Endodermal cell (in vitro differentiated cells): ENCODE results near the gene ENDOG. TPM values are rescaled to one million over a fixed set of nuclear protein-coding genes. Genes with fewer than 3 reads are reported as not detected.

Experiments used
- DNase-seq: peaks from one replicate; pipeline ENCODE4 v3.0.0-alpha.2; 2017
- H3K27ac ChIP-seq: 2 replicates; pipeline ENCODE4 v1.5.1; 2013; ENCODE audit warnings: mild to moderate bottlenecking, low read depth, low read length, moderate library complexity
- H3K27me3 ChIP-seq: 2 replicates; pipeline ENCODE4 v1.6.1; 2013; ENCODE audit warnings: mild to moderate bottlenecking, low read length, moderate library complexity; ENCODE audit not compliant: insufficient read depth, control insufficient read depth, poor library complexity, severe bottlenecking
- H3K36me3 ChIP-seq: 2 replicates; pipeline ENCODE4 v1.7.0; 2013; ENCODE audit warnings: mild to moderate bottlenecking, low read length, moderate library complexity; ENCODE audit not compliant: control insufficient read depth, insufficient read depth
- H3K4me1 ChIP-seq: one replicate; pipeline ENCODE4 v1.7.0; 2013; ENCODE audit warnings: low read length; ENCODE audit not compliant: control insufficient read depth, insufficient read depth
- H3K4me3 ChIP-seq: 2 replicates; pipeline ENCODE4 v1.5.1; 2013; ENCODE audit warnings: mild to moderate bottlenecking, low read length, moderate library complexity
- H3K9ac ChIP-seq: 2 replicates; pipeline ENCODE4 v1.6.1; 2013; ENCODE audit warnings: mild to moderate bottlenecking, low read length, moderate library complexity; ENCODE audit not compliant: poor library complexity, severe bottlenecking; ENCODE audit errors: extremely low read depth
- H3K9me3 ChIP-seq: 2 replicates; pipeline ENCODE4 v1.6.1; 2013; ENCODE audit warnings: mild to moderate bottlenecking, low read length, moderate library complexity; ENCODE audit not compliant: control insufficient read depth
- H3K27ac Mint-ChIP-seq: 2 replicates; pipeline ENCODE4 v1.8.0; 2020; ENCODE audit warnings: mixed read lengths
- H3K27me3 Mint-ChIP-seq: 2 replicates; pipeline ENCODE4 v1.8.0; 2021; ENCODE audit warnings: mild to moderate bottlenecking, mixed read lengths; ENCODE audit not compliant: insufficient read depth
- H3K36me3 Mint-ChIP-seq: 2 replicates; pipeline ENCODE4 v1.8.0; 2020; ENCODE audit warnings: low read depth, mixed read lengths
- H3K4me1 Mint-ChIP-seq: 2 replicates; pipeline ENCODE4 v1.8.0; 2020; ENCODE audit warnings: mixed read lengths
- H3K4me3 Mint-ChIP-seq: 2 replicates; pipeline ENCODE4 v1.8.0; 2020; ENCODE audit warnings: mild to moderate bottlenecking, moderate library complexity, mixed read lengths
- H3K9me3 Mint-ChIP-seq: 2 replicates; pipeline ENCODE4 v1.8.0; 2020; ENCODE audit warnings: mild to moderate bottlenecking, mixed read lengths
- CTCF ChIP-seq: fragments of 200-600 bp; sonication (generic); conservative IDR thresholded peaks from 2 replicates; pipeline ENCODE4 v1.5.0; 2021; ENCODE audit warnings: antibody characterized with exemption, mild to moderate bottlenecking
- WGBS, 2 experiments: methylation state at CpG; one replicate each; pipeline versions ENCODE4 v1.1.5 to v1.1.7; 2013; ENCODE audit warnings: missing lambda C conversion rate in 2 of 2, mixed read lengths in 1 of 2; ENCODE audit not compliant: insufficient coverage in 1 of 2, insufficient read length in 1 of 2; 5-methylcytosine and 5-hydroxymethylcytosine counted together
- total RNA-seq, 2 donors: library from RNA; stranded (reverse); fragmentation: NEBNext Ultra II Directional in 1 of 2; extraction: Animal tissue kit (Norgen Biotek cat#: 25700) in 1 of 2; gene quantifications; 2 replicates in 1 of 2; 3 replicates in 1 of 2; pipeline ENCODE4 v1.2.1, GENCODE V29; 2021

The ENDOG gene
- total RNA-seq, 2 donors from 2014 or later = 15.5 to 15.7 TPM

GRCh38 chr9:128819716-128820664, 1.7 kb downstream of the ENDOG start:
- Histone ChIP-seq H3K9me3 (no peaks in the 10 kb centered on the region), H3K27ac (no peak overlapping the region), H3K27me3 (no peaks in the 10 kb centered on the region), H3K36me3 (peaks cover 17% of the 10 kb centered on the region), H3K9ac (no peak overlapping the region), H3K4me3 (peak overlapping the region; percentile 77), H3K4me1 (no peaks in the 10 kb centered on the region)
- no peaks in the 10 kb centered on the region for H3K9me3 Mint-ChIP-seq
- H3K27ac Mint-ChIP-seq = no peak overlapping the region
- peak overlapping the region; percentile 59 for H3K4me3 Mint-ChIP-seq
- no peak for DNase-seq
- 85 to 90% methylated on average over 7 to 18 of the region's 18 CpGs for WGBS, 2 experiments
- H3K27me3 Mint-ChIP-seq = peaks cover 1% of the 10 kb centered on the region
- H3K36me3 Mint-ChIP-seq = peaks cover 23% of the 10 kb centered on the region
- TF ChIP-seq CTCF = no peak
- peaks cover 9% of the 10 kb centered on the region for H3K4me1 Mint-ChIP-seq

- Histone ChIP-seq H3K9me3 (no peaks in the 10 kb centered on the region), H3K27me3 (no peaks in the 10 kb centered on the region), H3K4me1 (no peaks in the 10 kb centered on the region), H3K36me3 (peaks cover 24% of the 10 kb centered on the region), H3K4me3 (no peak overlapping the region), H3K9ac (no peak overlapping the region), H3K27ac (no peak overlapping the region)
- H3K4me1 Mint-ChIP-seq = peaks cover 9% of the 10 kb centered on the region
- H3K27me3 Mint-ChIP-seq = peaks cover 1% of the 10 kb centered on the region
- 88 to 92% methylated on average over 15 to 24 of the region's 24 CpGs for WGBS, 2 experiments
- H3K9me3 Mint-ChIP-seq = no peaks in the 10 kb centered on the region
- TF ChIP-seq CTCF = no peak
- no peak overlapping the region for H3K27ac Mint-ChIP-seq
- peaks cover 31% of the 10 kb centered on the region for H3K36me3 Mint-ChIP-seq
- H3K4me3 Mint-ChIP-seq = no peak overlapping the region
- no peak for DNase-seq
These were observed 2.6 kb downstream of the ENDOG start for GRCh38 chr9:128820665-128821583.

- H3K4me1 ChIP-seq = no peaks in the 10 kb centered on the region
- 93% methylated on average over 13 to 16 of the region's 16 CpGs for WGBS, 2 experiments
- Mint-ChIP-seq H3K27ac (no peak overlapping the region), H3K9me3 (no peaks in the 10 kb centered on the region), H3K36me3 (peaks cover 40% of the 10 kb centered on the region), H3K4me3 (no peak overlapping the region), H3K27me3 (peaks cover 1% of the 10 kb centered on the region), H3K4me1 (peaks cover 9% of the 10 kb centered on the region)
- no peak overlapping the region for H3K4me3 ChIP-seq
- no peak for TF ChIP-seq CTCF
- H3K27me3 ChIP-seq = no peaks in the 10 kb centered on the region
- H3K27ac ChIP-seq = no peak overlapping the region
- DNase-seq = no peak
- no peak overlapping the region for H3K9ac ChIP-seq
- no peaks in the 10 kb centered on the region for H3K9me3 ChIP-seq
- H3K36me3 ChIP-seq = peaks cover 33% of the 10 kb centered on the region
These were observed 3.5 kb downstream of the ENDOG start for GRCh38 chr9:128821584-128822406.
